Measurements from ENCODE around the gene DNMT1. TPM values are rescaled to one million over a fixed set of nuclear protein-coding genes. Genes with fewer than 3 reads are reported as not detected.

Gene DNMT1
- total RNA-seq, 1 experiment from 2014 or later: 210 TPM

DNA sequence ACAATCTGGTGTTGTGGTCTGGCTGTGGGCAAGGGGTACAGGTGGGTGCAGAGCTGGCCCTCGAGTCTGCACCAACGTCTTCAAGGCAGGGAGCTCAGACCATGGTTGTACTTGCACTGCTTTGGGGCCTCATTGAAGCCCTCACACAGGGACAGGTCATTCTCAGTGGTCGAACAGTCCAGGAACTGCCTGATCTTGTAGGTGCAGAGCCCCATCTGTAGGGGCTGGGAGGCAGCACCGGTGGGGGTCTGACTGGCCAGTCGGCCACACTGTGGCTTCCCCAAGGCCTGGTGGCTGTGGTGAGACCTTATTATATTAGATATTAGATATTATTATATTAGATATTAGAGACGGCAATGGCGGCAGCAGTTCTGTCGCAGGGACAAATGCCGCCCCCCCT, 22.3 kb upstream of the DNMT1 start:
- CTCF ChIA-PET: interaction anchor here (0.6 to 0.8 kb wide), 3 partner anchors 11 to 1978 kb away, joined by 3 to 4 read pairs (median 3); no protein-coding TSS in a partner anchor
- POLR2A ChIA-PET: interaction anchor here (0.6 kb wide), 1 partner anchor 32 kb away, joined by 4 read pairs; no protein-coding TSS in a partner anchor
- no peak for ATAC-seq

DNA sequence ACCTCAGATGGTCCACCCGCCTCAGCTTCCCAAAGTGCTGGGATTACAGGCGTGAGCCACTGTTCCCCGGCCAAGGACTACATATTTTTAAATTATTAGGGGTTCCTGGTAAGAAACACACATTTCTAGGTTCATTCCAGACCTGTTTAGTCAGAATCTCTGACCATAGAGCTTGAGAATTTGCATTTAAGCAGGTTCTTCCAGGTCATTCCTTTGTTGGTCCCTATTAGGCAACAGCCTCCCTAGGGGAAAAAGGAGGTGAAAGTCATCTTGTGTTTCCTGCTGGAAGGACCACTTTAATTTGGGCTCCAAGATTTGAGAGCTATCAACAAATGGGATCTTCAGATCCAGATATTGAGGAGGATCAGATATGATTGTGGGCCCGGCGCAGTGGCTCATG, 20.0 kb upstream of the DNMT1 start:
- POLR2A ChIA-PET: interaction anchor here (0.6 kb wide), 1 partner anchor 94 kb away, joined by 4 read pairs; no protein-coding TSS in a partner anchor
- no peak for TF ChIP-seq GTF2I (CRISPR knock-in tag; conservative IDR thresholded peaks at IDR 0.05)
- no peak for TF ChIP-seq GRHL2 (CRISPR knock-in tag; IDR thresholded peaks at IDR 0.05; ENCODE audit: insufficient replicate concordance, severe bottlenecking)
- TF ChIP-seq TP53 (CRISPR knock-in tag; IDR thresholded peaks at IDR 0.05): no peak
- TF ChIP-seq ELF4 (CRISPR knock-in tag; IDR thresholded peaks at IDR 0.05; ENCODE audit: low read depth): no peak
- no peak for TF ChIP-seq ZNF416 (CRISPR knock-in tag; IDR thresholded peaks at IDR 0.05)
- no peak for TF ChIP-seq GABPB1 (CRISPR knock-in tag; IDR thresholded peaks at IDR 0.05)
- TF ChIP-seq, protein P1, sequence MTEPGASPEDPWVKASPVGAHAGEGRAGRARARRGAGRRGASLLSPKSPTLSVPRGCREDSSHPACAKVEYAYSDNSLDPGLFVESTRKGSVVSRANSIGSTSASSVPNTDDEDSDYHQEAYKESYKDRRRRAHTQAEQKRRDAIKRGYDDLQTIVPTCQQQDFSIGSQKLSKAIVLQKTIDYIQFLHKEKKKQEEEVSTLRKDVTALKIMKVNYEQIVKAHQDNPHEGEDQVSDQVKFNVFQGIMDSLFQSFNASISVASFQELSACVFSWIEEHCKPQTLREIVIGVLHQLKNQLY (CRISPR knock-in tag; IDR thresholded peaks at IDR 0.05): no peak
- TF ChIP-seq, protein P2, sequence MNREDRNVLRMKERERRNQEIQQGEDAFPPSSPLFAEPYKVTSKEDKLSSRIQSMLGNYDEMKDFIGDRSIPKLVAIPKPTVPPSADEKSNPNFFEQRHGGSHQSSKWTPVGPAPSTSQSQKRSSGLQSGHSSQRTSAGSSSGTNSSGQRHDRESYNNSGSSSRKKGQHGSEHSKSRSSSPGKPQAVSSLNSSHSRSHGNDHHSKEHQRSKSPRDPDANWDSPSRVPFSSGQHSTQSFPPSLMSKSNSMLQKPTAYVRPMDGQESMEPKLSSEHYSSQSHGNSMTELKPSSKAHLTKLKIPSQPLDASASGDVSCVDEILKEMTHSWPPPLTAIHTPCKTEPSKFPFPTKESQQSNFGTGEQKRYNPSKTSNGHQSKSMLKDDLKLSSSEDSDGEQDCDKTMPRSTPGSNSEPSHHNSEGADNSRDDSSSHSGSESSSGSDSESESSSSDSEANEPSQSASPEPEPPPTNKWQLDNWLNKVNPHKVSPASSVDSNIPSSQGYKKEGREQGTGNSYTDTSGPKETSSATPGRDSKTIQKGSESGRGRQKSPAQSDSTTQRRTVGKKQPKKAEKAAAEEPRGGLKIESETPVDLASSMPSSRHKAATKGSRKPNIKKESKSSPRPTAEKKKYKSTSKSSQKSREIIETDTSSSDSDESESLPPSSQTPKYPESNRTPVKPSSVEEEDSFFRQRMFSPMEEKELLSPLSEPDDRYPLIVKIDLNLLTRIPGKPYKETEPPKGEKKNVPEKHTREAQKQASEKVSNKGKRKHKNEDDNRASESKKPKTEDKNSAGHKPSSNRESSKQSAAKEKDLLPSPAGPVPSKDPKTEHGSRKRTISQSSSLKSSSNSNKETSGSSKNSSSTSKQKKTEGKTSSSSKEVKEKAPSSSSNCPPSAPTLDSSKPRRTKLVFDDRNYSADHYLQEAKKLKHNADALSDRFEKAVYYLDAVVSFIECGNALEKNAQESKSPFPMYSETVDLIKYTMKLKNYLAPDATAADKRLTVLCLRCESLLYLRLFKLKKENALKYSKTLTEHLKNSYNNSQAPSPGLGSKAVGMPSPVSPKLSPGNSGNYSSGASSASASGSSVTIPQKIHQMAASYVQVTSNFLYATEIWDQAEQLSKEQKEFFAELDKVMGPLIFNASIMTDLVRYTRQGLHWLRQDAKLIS (CRISPR knock-in tag; IDR thresholded peaks at IDR 0.05; ENCODE audit: borderline replicate concordance): no peak

More for the DNA sequence above, 22.3 kb upstream of the DNMT1 start:
- TF ChIP-seq, protein P3, sequence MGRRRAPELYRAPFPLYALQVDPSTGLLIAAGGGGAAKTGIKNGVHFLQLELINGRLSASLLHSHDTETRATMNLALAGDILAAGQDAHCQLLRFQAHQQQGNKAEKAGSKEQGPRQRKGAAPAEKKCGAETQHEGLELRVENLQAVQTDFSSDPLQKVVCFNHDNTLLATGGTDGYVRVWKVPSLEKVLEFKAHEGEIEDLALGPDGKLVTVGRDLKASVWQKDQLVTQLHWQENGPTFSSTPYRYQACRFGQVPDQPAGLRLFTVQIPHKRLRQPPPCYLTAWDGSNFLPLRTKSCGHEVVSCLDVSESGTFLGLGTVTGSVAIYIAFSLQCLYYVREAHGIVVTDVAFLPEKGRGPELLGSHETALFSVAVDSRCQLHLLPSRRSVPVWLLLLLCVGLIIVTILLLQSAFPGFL (CRISPR knock-in tag; IDR thresholded peaks at IDR 0.05; ENCODE audit: borderline replicate concordance): no peak
- TF ChIP-seq, protein P4, sequence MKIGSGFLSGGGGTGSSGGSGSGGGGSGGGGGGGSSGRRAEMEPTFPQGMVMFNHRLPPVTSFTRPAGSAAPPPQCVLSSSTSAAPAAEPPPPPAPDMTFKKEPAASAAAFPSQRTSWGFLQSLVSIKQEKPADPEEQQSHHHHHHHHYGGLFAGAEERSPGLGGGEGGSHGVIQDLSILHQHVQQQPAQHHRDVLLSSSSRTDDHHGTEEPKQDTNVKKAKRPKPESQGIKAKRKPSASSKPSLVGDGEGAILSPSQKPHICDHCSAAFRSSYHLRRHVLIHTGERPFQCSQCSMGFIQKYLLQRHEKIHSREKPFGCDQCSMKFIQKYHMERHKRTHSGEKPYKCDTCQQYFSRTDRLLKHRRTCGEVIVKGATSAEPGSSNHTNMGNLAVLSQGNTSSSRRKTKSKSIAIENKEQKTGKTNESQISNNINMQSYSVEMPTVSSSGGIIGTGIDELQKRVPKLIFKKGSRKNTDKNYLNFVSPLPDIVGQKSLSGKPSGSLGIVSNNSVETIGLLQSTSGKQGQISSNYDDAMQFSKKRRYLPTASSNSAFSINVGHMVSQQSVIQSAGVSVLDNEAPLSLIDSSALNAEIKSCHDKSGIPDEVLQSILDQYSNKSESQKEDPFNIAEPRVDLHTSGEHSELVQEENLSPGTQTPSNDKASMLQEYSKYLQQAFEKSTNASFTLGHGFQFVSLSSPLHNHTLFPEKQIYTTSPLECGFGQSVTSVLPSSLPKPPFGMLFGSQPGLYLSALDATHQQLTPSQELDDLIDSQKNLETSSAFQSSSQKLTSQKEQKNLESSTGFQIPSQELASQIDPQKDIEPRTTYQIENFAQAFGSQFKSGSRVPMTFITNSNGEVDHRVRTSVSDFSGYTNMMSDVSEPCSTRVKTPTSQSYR (CRISPR knock-in tag; IDR thresholded peaks at IDR 0.05): no peak
- TF ChIP-seq TP53 (CRISPR knock-in tag; IDR thresholded peaks at IDR 0.05) (no peak), ESRRA (CRISPR knock-in tag; IDR thresholded peaks at IDR 0.05; ENCODE audit: borderline replicate concordance) (no peak), JUN (CRISPR knock-in tag; IDR thresholded peaks at IDR 0.05) (no peak), JAZF1 (CRISPR knock-in tag; IDR thresholded peaks at IDR 0.05) (no peak), OVOL2 (CRISPR knock-in tag; IDR thresholded peaks at IDR 0.05; ENCODE audit: borderline replicate concordance) (no peak), FOXJ3 (CRISPR knock-in tag; IDR thresholded peaks at IDR 0.05; ENCODE audit: borderline replicate concordance) (no peak), RORB (CRISPR knock-in tag; IDR thresholded peaks at IDR 0.05) (no peak), EMX1 (CRISPR knock-in tag; IDR thresholded peaks at IDR 0.05) (no peak), NR2C2 (CRISPR knock-in tag; IDR thresholded peaks at IDR 0.05) (no peak), ZNF423 (CRISPR knock-in tag; IDR thresholded peaks at IDR 0.05) (no peak), ZNF317 (CRISPR knock-in tag; IDR thresholded peaks at IDR 0.05; ENCODE audit: borderline replicate concordance, low read depth) (no peak), NFATC4 (CRISPR knock-in tag; IDR thresholded peaks at IDR 0.05) (no peak), TEAD4 (CRISPR knock-in tag; IDR thresholded peaks at IDR 0.05) (no peak), KAT7 (CRISPR knock-in tag; IDR thresholded peaks at IDR 0.05; ENCODE audit: borderline replicate concordance) (no peak)
- TF ChIP-seq, protein P5, sequence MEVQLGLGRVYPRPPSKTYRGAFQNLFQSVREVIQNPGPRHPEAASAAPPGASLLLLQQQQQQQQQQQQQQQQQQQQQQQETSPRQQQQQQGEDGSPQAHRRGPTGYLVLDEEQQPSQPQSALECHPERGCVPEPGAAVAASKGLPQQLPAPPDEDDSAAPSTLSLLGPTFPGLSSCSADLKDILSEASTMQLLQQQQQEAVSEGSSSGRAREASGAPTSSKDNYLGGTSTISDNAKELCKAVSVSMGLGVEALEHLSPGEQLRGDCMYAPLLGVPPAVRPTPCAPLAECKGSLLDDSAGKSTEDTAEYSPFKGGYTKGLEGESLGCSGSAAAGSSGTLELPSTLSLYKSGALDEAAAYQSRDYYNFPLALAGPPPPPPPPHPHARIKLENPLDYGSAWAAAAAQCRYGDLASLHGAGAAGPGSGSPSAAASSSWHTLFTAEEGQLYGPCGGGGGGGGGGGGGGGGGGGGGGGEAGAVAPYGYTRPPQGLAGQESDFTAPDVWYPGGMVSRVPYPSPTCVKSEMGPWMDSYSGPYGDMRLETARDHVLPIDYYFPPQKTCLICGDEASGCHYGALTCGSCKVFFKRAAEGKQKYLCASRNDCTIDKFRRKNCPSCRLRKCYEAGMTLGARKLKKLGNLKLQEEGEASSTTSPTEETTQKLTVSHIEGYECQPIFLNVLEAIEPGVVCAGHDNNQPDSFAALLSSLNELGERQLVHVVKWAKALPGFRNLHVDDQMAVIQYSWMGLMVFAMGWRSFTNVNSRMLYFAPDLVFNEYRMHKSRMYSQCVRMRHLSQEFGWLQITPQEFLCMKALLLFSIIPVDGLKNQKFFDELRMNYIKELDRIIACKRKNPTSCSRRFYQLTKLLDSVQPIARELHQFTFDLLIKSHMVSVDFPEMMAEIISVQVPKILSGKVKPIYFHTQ (CRISPR knock-in tag; IDR thresholded peaks at IDR 0.05): no peak
- TF ChIP-seq, protein P6, sequence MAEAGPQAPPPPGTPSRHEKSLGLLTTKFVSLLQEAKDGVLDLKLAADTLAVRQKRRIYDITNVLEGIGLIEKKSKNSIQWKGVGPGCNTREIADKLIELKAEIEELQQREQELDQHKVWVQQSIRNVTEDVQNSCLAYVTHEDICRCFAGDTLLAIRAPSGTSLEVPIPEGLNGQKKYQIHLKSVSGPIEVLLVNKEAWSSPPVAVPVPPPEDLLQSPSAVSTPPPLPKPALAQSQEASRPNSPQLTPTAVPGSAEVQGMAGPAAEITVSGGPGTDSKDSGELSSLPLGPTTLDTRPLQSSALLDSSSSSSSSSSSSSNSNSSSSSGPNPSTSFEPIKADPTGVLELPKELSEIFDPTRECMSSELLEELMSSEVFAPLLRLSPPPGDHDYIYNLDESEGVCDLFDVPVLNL (CRISPR knock-in tag; IDR thresholded peaks at IDR 0.05; ENCODE audit: borderline replicate concordance, low read depth): no peak
- TF ChIP-seq, protein P7, sequence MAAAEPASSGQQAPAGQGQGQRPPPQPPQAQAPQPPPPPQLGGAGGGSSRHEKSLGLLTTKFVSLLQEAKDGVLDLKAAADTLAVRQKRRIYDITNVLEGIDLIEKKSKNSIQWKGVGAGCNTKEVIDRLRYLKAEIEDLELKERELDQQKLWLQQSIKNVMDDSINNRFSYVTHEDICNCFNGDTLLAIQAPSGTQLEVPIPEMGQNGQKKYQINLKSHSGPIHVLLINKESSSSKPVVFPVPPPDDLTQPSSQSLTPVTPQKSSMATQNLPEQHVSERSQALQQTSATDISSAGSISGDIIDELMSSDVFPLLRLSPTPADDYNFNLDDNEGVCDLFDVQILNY (CRISPR knock-in tag; IDR thresholded peaks at IDR 0.05): no peak
- no peak overlapping the region for H3K27ac Mint-ChIP-seq
- H3K4me1 Mint-ChIP-seq: no peaks in the 10 kb centered on the region
- DNase-seq (ENCODE audit: low spot score): no peak
- H3K36me3 Mint-ChIP-seq: no peaks in the 10 kb centered on the region
- H3K4me3 Mint-ChIP-seq: no peak overlapping the region
- H3K9me3 Mint-ChIP-seq: peaks cover 4% of the 10 kb centered on the region; the same call in 1 of the 2 replicates
- no peaks in the 10 kb centered on the region for H3K27me3 Mint-ChIP-seq (ENCODE audit: low read depth)

More for the DNA sequence above, 20.0 kb upstream of the DNMT1 start:
- no peak for DNase-seq (ENCODE audit: low spot score)
- H3K27me3 Mint-ChIP-seq (ENCODE audit: low read depth): no peaks in the 10 kb centered on the region
- CTCF ChIA-PET: interaction anchor here (1.7 kb wide), 1 partner anchor 35 kb away, joined by 9 read pairs; no protein-coding TSS in a partner anchor
- no peaks in the 10 kb centered on the region for H3K4me1 Mint-ChIP-seq
- no peaks in the 10 kb centered on the region for H3K36me3 Mint-ChIP-seq
- no peaks in the 10 kb centered on the region for H3K9me3 Mint-ChIP-seq
- H3K4me3 Mint-ChIP-seq: no peak overlapping the region
- ATAC-seq: no peak
- no peak overlapping the region for H3K27ac Mint-ChIP-seq

All from WTC11 (cell line).